Endothelial cell of umbilical vein (primary cell): Measurements from ENCODE around the gene C5. TPM values are rescaled to one million over a fixed set of nuclear protein-coding genes. Genes with fewer than 3 reads are reported as not detected.

Experiments used
- BruUV-seq: library from RNA; stranded (reverse); fragments of 400-500 nt; replicated peaks from 2 replicates; lab custom pipeline; 2021; lab: Mats Ljungman, UMichigan
- CTCF ChIA-PET: fragments of 300-600, 350-600 bp; sonication (Branson Sonifier 250); formaldehyde crosslinking; loops from one replicate; lab custom pipeline; 2021; ENCODE audit warnings: antibody characterized with exemption, inconsistent platforms; lab: Charles Lee
- POLR2A ChIA-PET: fragments of 300-600, 350-600 bp; sonication (Branson Sonifier 250); formaldehyde crosslinking; loops from one replicate; lab custom pipeline; 2021; ENCODE audit warnings: antibody characterized with exemption, inconsistent platforms; lab: Charles Lee
- DNase-seq: peaks from one replicate; pipeline ENCODE4 v3.0.0-alpha.2; 2011; ENCODE audit warnings: low read depth, low spot score
- FAIRE-seq: peaks from 2 replicates; lab custom pipeline; 2011; peaks lifted over from hg19 to GRCh38; lab: Jason Lieb, UNC
- H2AFZ ChIP-seq: 2 replicates; pipeline ENCODE4 v1.6.0; 2012; ENCODE audit warnings: low read depth, low read length, control low read depth, inconsistent platforms
- H3K27ac ChIP-seq: 2 replicates; pipeline ENCODE4 v1.5.1; 2011; ENCODE audit warnings: low read depth, mild to moderate bottlenecking, control low read depth, low read length, moderate library complexity; ENCODE audit not compliant: insufficient read depth
- H3K27me3 ChIP-seq, 2 experiments: 2 replicates each; pipeline versions ENCODE4 v1.6.0 to v1.6.1; 2011; ENCODE audit warnings: low read length in 2 of 2, mixed read lengths in 1 of 2; ENCODE audit not compliant: control insufficient read depth in 2 of 2, insufficient read depth in 2 of 2
- H3K36me3 ChIP-seq, 2 experiments: 2 replicates in 1 of 2; 3 replicates in 1 of 2; pipeline ENCODE4 v1.5.1; 2011; ENCODE audit warnings: low read length in 2 of 2, mild to moderate bottlenecking in 1 of 2, moderate library complexity in 1 of 2; ENCODE audit not compliant: control insufficient read depth in 2 of 2, insufficient read depth in 2 of 2; ENCODE audit errors: extremely low read depth in 1 of 2
- H3K4me1 ChIP-seq: 3 replicates; pipeline ENCODE4 v1.5.1; 2011; ENCODE audit warnings: mild to moderate bottlenecking, low read length; ENCODE audit not compliant: control insufficient read depth, insufficient read depth; ENCODE audit errors: extremely low read depth
- H3K4me2 ChIP-seq: 2 replicates; pipeline ENCODE4 v1.6.1; 2011; ENCODE audit warnings: low read length, control low read depth, mixed read lengths; ENCODE audit not compliant: insufficient read depth
- H3K4me3 ChIP-seq, 3 experiments: fragments of 200-600 bp in 1 of 3; sonication (generic), shearing (Covaris generic) in 1 of 3; replicated peaks in 1 of 3; 2 replicates each; pipeline ENCODE4 v1.5.1; 2011 to 2016; ENCODE audit warnings: control low read depth in 3 of 3, low read length in 3 of 3, mild to moderate bottlenecking in 2 of 3, inconsistent platforms in 1 of 3, low read depth in 1 of 3, moderate library complexity in 1 of 3; ENCODE audit not compliant: insufficient read depth in 1 of 3
- H3K79me2 ChIP-seq: 2 replicates; pipeline ENCODE4 v1.6.0; 2012; ENCODE audit warnings: low read length, inconsistent platforms; ENCODE audit not compliant: control insufficient read depth, insufficient read depth
- H3K9ac ChIP-seq: replicated peaks from 2 replicates; pipeline ENCODE3; 2011; ENCODE audit warnings: low read length, control low read depth; ENCODE audit not compliant: insufficient read depth; ENCODE audit errors: extremely low read depth
- H3K9me1 ChIP-seq: replicated peaks from 3 replicates; pipeline ENCODE4 v1.6.0; 2011; ENCODE audit warnings: mild to moderate bottlenecking, low read length; ENCODE audit not compliant: control insufficient read depth, insufficient read depth; ENCODE audit errors: extremely low read depth
- H3K9me3 ChIP-seq: replicated peaks from 2 replicates; pipeline ENCODE4 v1.5.1; 2012; ENCODE audit warnings: low read length, inconsistent platforms; ENCODE audit not compliant: control insufficient read depth, insufficient read depth
- H4K20me1 ChIP-seq: replicated peaks from 2 replicates; pipeline ENCODE3; 2011; ENCODE audit warnings: mild to moderate bottlenecking, low read length; ENCODE audit not compliant: control insufficient read depth, insufficient read depth; ENCODE audit errors: extremely low read depth
- CTCF ChIP-seq, 2 donors: IDR thresholded peaks; 1 replicate in 1 of 2; 2 replicates in 1 of 2; pipeline ENCODE4 v1.5.1; 2011; ENCODE audit warnings: low read length in 2 of 2, mild to moderate bottlenecking in 2 of 2, moderate library complexity in 2 of 2, control low read depth in 1 of 2, inconsistent platforms in 1 of 2, low read depth in 1 of 2; ENCODE audit not compliant: insufficient read depth in 1 of 2; ENCODE audit errors: extremely low read depth in 1 of 2
- EZH2 ChIP-seq: IDR thresholded peaks from 2 replicates; pipeline ENCODE4 v1.6.1; 2012; ENCODE audit warnings: borderline replicate concordance, low read depth, mild to moderate bottlenecking, moderate library complexity, low read length, inconsistent platforms; ENCODE audit not compliant: severe bottlenecking
- FOS ChIP-seq: IDR thresholded peaks from 2 replicates; pipeline ENCODE4 v1.6.1; 2011; ENCODE audit warnings: mild to moderate bottlenecking, low read length, moderate library complexity, borderline replicate concordance; ENCODE audit not compliant: insufficient read depth
- GATA2 ChIP-seq: IDR thresholded peaks from 2 replicates; pipeline ENCODE4 v1.7.0; 2011; ENCODE audit warnings: low read depth, mild to moderate bottlenecking, moderate library complexity, mixed read lengths, low read length; ENCODE audit not compliant: insufficient read length, insufficient read depth
- JUN ChIP-seq: IDR thresholded peaks from 2 replicates; pipeline ENCODE4 v1.6.1; 2011; ENCODE audit warnings: borderline replicate concordance, low read depth; ENCODE audit not compliant: insufficient read length, insufficient read depth
- MAX ChIP-seq: IDR thresholded peaks from 2 replicates; pipeline ENCODE4 v1.6.1; 2011; ENCODE audit not compliant: insufficient read depth, insufficient read length
- MYC ChIP-seq: IDR thresholded peaks from one replicate; pipeline ENCODE4 v1.6.1; 2011; ENCODE audit warnings: mild to moderate bottlenecking, low read depth, low read length
- POLR2A ChIP-seq: IDR thresholded peaks from 2 replicates; pipeline ENCODE4 v1.6.1; 2012; ENCODE audit warnings: low read depth, mild to moderate bottlenecking, control low read depth, low read length
- POLR2AphosphoS5 ChIP-seq: IDR thresholded peaks from 2 replicates; pipeline ENCODE4 v1.6.1; 2012; ENCODE audit warnings: low read depth, mild to moderate bottlenecking, control low read depth, low read length, moderate library complexity; ENCODE audit not compliant: insufficient read depth
- dilution Hi-C: fragments of 300-500 bp; cut with MboI; formaldehyde crosslinking; loops from one replicate; pipeline ENCODE4 v1.15.0; 2019; ENCODE audit warnings: low sequenced_read_pairs; ENCODE audit not compliant: extremely low pct_ligation_motif_present
- intact Hi-C: fragments of 100-400 bp; cut with micrococcal nuclease; formaldehyde crosslinking; loops from one replicate; pipeline ENCODE4 v1.10.0; 2022
- polyA plus RNA-seq, 4 experiments: library from polyadenylated mRNA; depleted of rRNA in 3 of 4; stranded (reverse) in 3 of 4; unstranded in 1 of 4; fragments of >200 nt; gene quantifications; 2 replicates each; pipeline versions ENCODE4 v1.2.1 to v1.2.3, GENCODE V29; 2011 to 2012; ENCODE audit warnings: missing spikeins in 1 of 4
- total RNA-seq: library from RNA; stranded (reverse); gene quantifications from 2 replicates; pipeline ENCODE4 v1.2.3, GENCODE V29; 2021

The C5 gene
- total and polyA plus RNA-seq, 2 donors (not counting 3 experiments of a cell fraction or from before 2014, with no cell fraction given): 0.79 to 1.6 TPM

GRCh38 chr9:120918931-120919842 lies 130.9 kb downstream of the C5 start:
- no peak for DNase-seq
- dilution Hi-C loops (no loop called here), intact Hi-C loops (no loop called here)
- no peak for FAIRE-seq
- H3K4me2 ChIP-seq: no peak overlapping the region
- BruUV-seq: no TSS peak
- H3K27me3 ChIP-seq: no peaks in the 10 kb centered on the region
- no peak overlapping the region for H3K27ac ChIP-seq
- no peak overlapping the region for H3K4me3 ChIP-seq
- no peak overlapping the region for H2AFZ ChIP-seq
- no peaks in the 10 kb centered on the region for H3K36me3 ChIP-seq
- no peak for TF ChIP-seq GATA2
- no peak for TF ChIP-seq POLR2A
- no peak for TF ChIP-seq EZH2
- no peak for TF ChIP-seq JUN
- TF ChIP-seq MYC: no peak
- no peak for TF ChIP-seq POLR2AphosphoS5
- no peak for TF ChIP-seq FOS
- TF ChIP-seq MAX: no peak
- no peak for TF ChIP-seq CTCF (IDR thresholded peaks at IDR 0.05; ENCODE audit: extremely low read depth in 1 of 2, insufficient read depth in 1 of 2, low read depth in 1 of 2, low read length in 2 of 2)
- no peaks in the 10 kb centered on the region for H3K9me1 ChIP-seq
- ChIA-PET POLR2A (no interaction called here), CTCF (interaction anchor here (0.8 to 1.6 kb wide), 3 partner anchors 12 to 18 kb away, joined by 3 to 6 read pairs (median 4); no protein-coding TSS in a partner anchor)
- no peak overlapping the region for H3K9ac ChIP-seq
- no peaks in the 10 kb centered on the region for H3K4me1 ChIP-seq
- H3K79me2 ChIP-seq: no peaks in the 10 kb centered on the region
- H4K20me1 ChIP-seq: no peaks in the 10 kb centered on the region
- H3K9me3 ChIP-seq: no peaks in the 10 kb centered on the region
